HG02763 (cell line): ENCODE data around the gene PSMD7.
A peak's percentile ranks its signal among the peaks of the same experiment; 100 is the strongest.
"Not testable (repeated sequence)": the region's sequence is repeated elsewhere in the genome, so short reads cannot be mapped to it uniquely, and the experiment has no call there.

Source experiments
- ATAC-seq: cut with Tn5 transposase; IDR thresholded peaks from one replicate; pipeline ENCODE4 v1.9.1; 2021; ENCODE audit warnings: mild to moderate bottlenecking, moderate library complexity; ENCODE audit not compliant: unreplicated experiment

Gene PSMD7

DNA sequence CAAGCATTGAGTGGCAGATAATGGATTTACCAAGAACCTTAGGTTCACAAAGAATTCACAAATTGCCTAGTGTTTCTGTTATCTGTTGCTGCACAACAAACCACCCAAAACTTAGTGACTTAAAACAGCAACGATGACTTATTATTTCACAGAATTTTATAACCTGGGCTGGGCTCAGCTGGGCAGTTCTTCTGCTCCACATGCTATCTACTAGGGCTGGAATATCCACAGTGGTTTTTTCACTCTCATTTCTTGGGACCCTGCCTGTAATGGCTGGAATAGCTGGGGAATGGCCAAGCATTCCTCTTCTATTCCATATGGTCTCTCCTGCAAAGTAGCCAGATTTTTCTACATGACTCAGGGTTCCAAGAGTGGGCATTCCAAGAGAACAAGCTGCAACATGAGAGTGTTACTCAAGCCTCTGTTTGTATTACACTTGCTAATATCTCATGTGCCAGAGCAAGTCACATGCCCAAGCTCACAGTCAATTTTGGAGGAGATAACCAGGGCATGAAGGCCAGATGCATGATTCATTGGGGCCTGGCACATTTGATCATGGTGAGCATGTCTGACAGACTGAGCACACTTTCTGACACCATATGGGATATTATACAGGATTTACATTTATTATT is 4.9 kb upstream of the PSMD7 start:
- ATAC-seq: no peak

DNA sequence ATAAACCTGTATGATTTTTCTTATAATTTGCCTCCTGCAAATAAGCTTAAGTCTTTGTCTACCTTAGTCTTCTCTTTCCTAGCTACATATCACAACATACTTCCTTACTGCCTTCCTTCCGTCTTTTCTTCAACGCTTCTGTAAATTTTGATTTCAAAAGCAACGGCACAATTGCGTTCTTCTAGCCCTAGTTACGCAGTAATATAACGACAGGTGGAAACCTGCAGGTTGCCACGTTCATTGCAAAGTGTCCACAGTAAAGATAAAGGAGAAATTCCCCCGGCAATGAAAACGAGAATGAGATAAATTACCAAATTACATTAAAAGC is 546 bp upstream of the PSMD7 start:
- no peak for ATAC-seq

DNA sequence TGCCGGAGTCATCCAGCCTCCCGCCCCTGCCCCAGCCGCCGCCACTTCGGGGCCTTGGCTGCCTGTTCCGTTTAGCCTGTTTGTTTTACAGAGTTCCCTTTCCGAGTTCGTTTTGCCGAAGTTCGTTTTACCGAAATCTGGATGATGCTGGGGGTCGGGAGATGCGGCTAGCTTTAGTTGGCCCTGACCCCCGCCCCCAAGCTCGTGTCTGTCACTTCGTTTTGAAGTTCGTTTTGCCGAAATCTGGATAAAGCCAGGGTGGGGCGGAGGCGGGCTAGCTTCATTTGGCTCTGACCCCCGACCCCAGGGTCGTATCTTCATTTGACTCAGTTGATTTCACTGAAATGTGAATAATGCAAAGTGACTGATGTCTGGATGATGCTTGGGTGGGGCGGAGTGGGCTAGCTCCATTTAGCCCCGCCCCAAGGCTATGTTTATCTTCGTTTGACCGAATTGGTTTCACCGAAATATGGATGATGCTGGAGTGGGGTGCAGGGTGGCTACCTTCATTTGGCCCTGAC is 591 bp downstream of the PSMD7 start:
- ATAC-seq: peak; percentile 30

- no peak for ATAC-seq
These were observed 1.5 kb downstream of the PSMD7 start for GRCh38 chr16:74298104-74298503.

GRCh38 chr16:74302341-74302740 is 5.7 kb downstream of the PSMD7 start:
- ATAC-seq: no peak

- no peak for ATAC-seq
These were observed 7.7 kb downstream of the PSMD7 start for GRCh38 chr16:74304164-74304834.

DNA sequence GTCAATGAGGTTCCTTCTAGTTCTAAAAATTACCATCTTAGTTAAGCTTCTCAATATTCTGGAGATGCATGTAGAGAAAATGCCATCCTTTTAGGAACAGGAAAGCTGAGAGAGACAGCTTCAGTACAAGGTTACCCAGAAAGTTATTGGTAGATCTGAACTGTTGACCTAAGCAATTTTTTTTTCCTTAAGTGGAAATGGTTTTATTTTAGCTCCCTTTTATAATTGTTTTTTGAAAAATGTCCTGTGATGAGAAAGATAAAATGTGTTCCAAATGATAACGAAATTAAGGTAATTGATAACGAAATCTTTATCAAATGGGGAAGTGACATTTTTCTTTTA is 8.2 kb downstream of the PSMD7 start:
- no peak for ATAC-seq

GRCh38 chr16:74305281-74305680 is 8.7 kb downstream of the PSMD7 start:
- no peak for ATAC-seq

GRCh38 chr16:74305978-74306784 is 9.6 kb downstream of the PSMD7 start:
- no peak for ATAC-seq

DNA sequence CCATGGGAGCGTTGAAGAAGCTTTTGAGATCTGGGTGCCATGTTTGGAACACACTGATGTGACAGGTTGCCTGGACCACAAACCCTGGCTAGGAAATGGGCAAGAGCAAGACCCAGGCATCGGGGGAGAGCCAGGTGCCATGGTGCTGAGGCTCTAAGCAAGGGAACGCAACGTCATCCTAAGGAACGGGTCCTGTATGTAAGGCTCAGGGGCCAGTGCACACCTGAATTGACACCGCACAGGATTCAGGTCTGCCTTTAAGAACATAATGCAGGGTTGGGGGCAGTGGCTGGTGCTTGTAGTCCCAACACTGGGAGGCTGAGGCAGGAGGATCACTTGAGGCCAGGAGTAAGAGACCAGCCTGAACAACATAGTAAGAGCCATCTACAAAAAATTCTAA is 10.8 kb downstream of the PSMD7 start:
- ATAC-seq: no peak

- no peak for ATAC-seq
These were observed 13.5 kb downstream of the PSMD7 start for GRCh38 chr16:74309789-74310781.

GRCh38 chr16:74315059-74315458 is 18.4 kb downstream of the PSMD7 start:
- ATAC-seq: no peak

DNA sequence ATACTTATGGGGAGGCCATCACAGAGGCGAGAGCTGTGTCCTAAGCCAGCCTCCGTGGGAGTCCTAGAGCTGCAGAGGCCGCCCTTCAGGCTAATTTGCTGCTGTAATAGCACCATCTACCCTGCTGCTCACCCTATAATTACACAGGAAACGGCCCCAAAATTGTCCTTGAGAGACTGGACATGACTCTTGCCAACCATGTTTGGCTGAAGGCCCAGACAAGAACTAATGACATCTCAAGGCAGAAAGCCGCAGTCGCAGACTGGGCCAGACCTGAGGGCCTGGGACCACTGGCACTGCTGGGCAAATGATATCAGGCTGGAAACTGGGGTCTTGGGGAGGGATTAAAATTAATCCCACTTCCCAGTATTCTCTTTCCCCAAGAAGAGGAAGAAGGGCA is 24.1 kb downstream of the PSMD7 start:
- ATAC-seq: no peak

GRCh38 chr16:74321356-74321755 is 24.7 kb downstream of the PSMD7 start:
- ATAC-seq: no peak

- ATAC-seq: no peak
These were observed 25.7 kb downstream of the PSMD7 start for GRCh38 chr16:74322301-74322710.

GRCh38 chr16:74324777-74325176 is 28.2 kb downstream of the PSMD7 start:
- not testable (repeated sequence) for ATAC-seq

DNA sequence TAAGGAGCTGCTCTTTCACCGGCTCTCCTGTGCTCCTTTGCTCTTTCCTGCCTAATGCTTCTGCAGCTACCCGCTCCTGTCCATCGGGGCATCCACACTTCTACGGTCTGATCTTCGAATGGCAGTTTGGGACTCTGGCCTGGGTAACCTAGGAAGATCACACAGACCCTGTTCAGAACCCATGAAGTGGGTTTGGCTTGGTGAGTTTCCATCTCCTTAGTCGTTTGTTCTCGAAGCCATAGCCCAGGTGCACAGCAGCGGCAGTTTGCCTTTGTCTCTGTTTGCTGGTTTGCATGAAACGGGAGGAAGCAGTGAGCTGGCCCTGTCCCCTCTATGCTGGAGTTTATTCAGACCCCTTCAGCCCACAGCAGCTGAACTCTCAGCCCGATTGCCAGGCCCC is 29.0 kb downstream of the PSMD7 start:
- ATAC-seq: no peak

GRCh38 chr16:74328346-74328745 is 31.7 kb downstream of the PSMD7 start:
- not testable (repeated sequence) for ATAC-seq

- not testable (repeated sequence) for ATAC-seq
These were observed 35.9 kb downstream of the PSMD7 start for GRCh38 chr16:74332469-74332868.

DNA sequence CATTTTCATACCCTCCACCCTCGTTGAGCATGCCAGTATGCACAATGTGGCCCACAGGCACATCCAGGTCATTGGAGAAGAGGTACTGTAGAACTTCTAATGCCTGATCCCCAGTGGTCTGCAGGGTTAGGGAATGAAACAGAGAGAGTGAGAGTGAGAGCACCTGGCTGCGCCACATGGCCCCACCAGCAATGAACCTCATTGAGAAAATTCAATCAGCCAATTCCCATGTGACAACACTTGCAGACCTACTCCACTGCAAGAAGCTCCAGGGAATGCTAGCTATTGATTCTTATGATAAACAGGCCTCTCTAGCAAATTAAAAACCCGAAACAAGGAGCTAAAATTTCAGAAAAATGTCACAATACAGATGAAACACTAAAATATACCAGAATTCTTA is 40.9 kb downstream of the PSMD7 start:
- ATAC-seq: not testable (repeated sequence)

DNA sequence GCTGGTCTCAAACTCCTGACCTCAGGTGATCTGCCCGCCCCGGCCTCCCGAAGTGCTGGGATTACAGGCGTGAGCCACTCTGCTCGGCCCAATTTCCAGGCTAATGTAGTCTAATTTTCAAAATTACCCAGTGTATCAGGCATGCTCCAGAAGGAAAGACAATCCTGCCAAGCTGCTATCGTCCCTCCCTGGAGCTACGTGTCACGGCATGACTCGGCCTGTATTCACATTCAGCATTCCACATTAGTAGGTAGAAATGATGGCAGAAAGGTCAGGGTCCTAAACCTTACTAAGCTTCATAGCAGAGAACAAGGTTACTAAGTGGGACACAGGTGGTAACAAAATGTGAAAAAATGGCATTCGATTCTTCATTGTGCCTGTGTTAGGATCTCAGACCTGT is 42.6 kb downstream of the PSMD7 start:
- ATAC-seq: not testable (repeated sequence)
